K562 (cell line): Measurements from ENCODE around the gene RBFOX2. TPM values are rescaled to one million over a fixed set of nuclear protein-coding genes. Genes with fewer than 3 reads are reported as not detected.

Experiments
- ATAC-seq: fragments of 200-7000 bp; cut with Tn5 transposase; 3 replicates; pipeline ENCODE4 v1.9.1; 2020; ENCODE audit warnings: moderate library complexity
- BruUV-seq: library from RNA; stranded (reverse); fragments of 400-500 nt; replicated peaks from 2 replicates; lab custom pipeline; 2021; lab: Mats Ljungman, UMichigan
- CTCF ChIA-PET: fragments of 300-600 bp; formaldehyde crosslinking; extraction: SDS; loops from one replicate; lab custom pipeline; 2021; ENCODE audit warnings: low intra/inter-chr PET ratio; lab: Yijun Ruan, JAX
- POLR2A ChIA-PET: fragments of 300-600, 350-650 bp; sonication (Branson Sonifier 250); formaldehyde crosslinking; extraction: SDS; loops from one replicate; lab custom pipeline; 2021; ENCODE audit warnings: antibody characterized with exemption, inconsistent platforms; lab: Yijun Ruan, JAX
- DNase-seq, 4 experiments: peaks; one replicate each; pipeline versions ENCODE4 v3.0.0 to v3.0.0-alpha.2; 2011 to 2018; ENCODE audit warnings: low spot score in 3 of 4, mixed read lengths in 3 of 4; ENCODE audit errors: extremely low read depth in 1 of 4
- FAIRE-seq: peaks from 2 replicates; lab custom pipeline; 2011; peaks lifted over from hg19 to GRCh38; lab: Jason Lieb, UNC
- H2AFZ ChIP-seq: 2 replicates; pipeline ENCODE4 v1.6.0; 2011; ENCODE audit warnings: low read depth, low read length, control low read depth, inconsistent platforms
- H3K27ac ChIP-seq: fragments of 200-600 bp; 3 replicates; pipeline ENCODE4 v1.8.0; 2011; ENCODE audit warnings: low read depth, mild to moderate bottlenecking, control low read depth, inconsistent platforms, low read length, moderate library complexity, mixed read lengths; ENCODE audit errors: extremely low read depth
- H3K27me3 ChIP-seq, 2 experiments: fragments of 300-600 bp in 1 of 2; 2 replicates in 1 of 2; 3 replicates in 1 of 2; pipeline versions ENCODE4 v1.6.0 to v1.8.0; 2011; ENCODE audit warnings: inconsistent platforms in 2 of 2, low read length in 2 of 2, mild to moderate bottlenecking in 1 of 2, mixed read lengths in 1 of 2, moderate library complexity in 1 of 2; ENCODE audit not compliant: control insufficient read depth in 2 of 2, insufficient read depth in 2 of 2
- H3K36me3 ChIP-seq: fragments of 300-600 bp; 3 replicates; pipeline ENCODE4 v1.8.0; 2011; ENCODE audit warnings: mild to moderate bottlenecking, low read length, inconsistent platforms; ENCODE audit not compliant: control insufficient read depth, insufficient read depth
- H3K4me1 ChIP-seq, 2 experiments: fragments of 200-600 bp in 1 of 2; replicated peaks in 1 of 2; 2 replicates in 1 of 2; 3 replicates in 1 of 2; pipeline versions ENCODE4 v1.5.1 to v1.8.0; 2011; ENCODE audit warnings: inconsistent platforms in 2 of 2, low read length in 2 of 2, mild to moderate bottlenecking in 1 of 2, mixed read lengths in 1 of 2, moderate library complexity in 1 of 2; ENCODE audit not compliant: control insufficient read depth in 2 of 2, insufficient read depth in 2 of 2
- H3K4me2 ChIP-seq: 2 replicates; pipeline ENCODE4 v1.6.1; 2011; ENCODE audit warnings: low read length, control low read depth, inconsistent platforms, mixed read lengths; ENCODE audit not compliant: insufficient read depth
- H3K4me3 ChIP-seq: fragments of 200-600 bp; sonication (generic), shearing (Covaris generic); 2 replicates; pipeline ENCODE4 v1.5.1; 2016; ENCODE audit warnings: control low read depth, inconsistent platforms
- H3K79me2 ChIP-seq: fragments of 200-600 bp; 3 replicates; pipeline ENCODE4 v1.8.0; 2011; ENCODE audit warnings: low read length, inconsistent platforms; ENCODE audit not compliant: control insufficient read depth, insufficient read depth
- H3K9ac ChIP-seq, 2 experiments: 2 replicates each; pipeline versions ENCODE4 v1.6.0 to v1.6.1; 2011; ENCODE audit warnings: low read depth in 2 of 2, low read length in 2 of 2, control low read depth in 1 of 2, inconsistent platforms in 1 of 2, mild to moderate bottlenecking in 1 of 2, mixed read lengths in 1 of 2; ENCODE audit not compliant: insufficient read depth in 1 of 2
- H3K9me1 ChIP-seq: one replicate; pipeline ENCODE4 v1.6.0; 2011; ENCODE audit warnings: inconsistent platforms, mild to moderate bottlenecking, low read length, moderate library complexity; ENCODE audit not compliant: control insufficient read depth, insufficient read depth
- H3K9me3 ChIP-seq: replicated peaks from 2 replicates; pipeline ENCODE4 v1.5.1; 2011; ENCODE audit warnings: low read depth, low read length, inconsistent platforms; ENCODE audit not compliant: control insufficient read depth, insufficient read depth
- H4K20me1 ChIP-seq: replicated peaks from 2 replicates; pipeline ENCODE4 v1.6.1; 2011; ENCODE audit warnings: low read length, inconsistent platforms, mixed read lengths; ENCODE audit not compliant: control insufficient read depth, insufficient read depth
- BCLAF1 ChIP-seq, 2 experiments: fragments of 450-650 bp in 1 of 2; IDR thresholded peaks; 2 replicates each; pipeline ENCODE4 v1.6.1; 2011 to 2017; ENCODE audit warnings: low read depth in 2 of 2, antibody characterized with exemption in 1 of 2, borderline replicate concordance in 1 of 2, low read length in 1 of 2, mild to moderate bottlenecking in 1 of 2, mixed read lengths in 1 of 2; ENCODE audit not compliant: control insufficient read depth in 1 of 2
- CEBPB ChIP-seq: fragments of 450-650 bp; IDR thresholded peaks from 2 replicates; pipeline ENCODE4 v1.6.1; 2016; ENCODE audit warnings: missing genetic modification characterization, missing compliant biosample characterization
- EP300 ChIP-seq: IDR thresholded peaks from 2 replicates; pipeline ENCODE4 v1.6.1; 2012; ENCODE audit warnings: low read length, improper control_type of control experiment
- GTF2F1 ChIP-seq: IDR thresholded peaks from 2 replicates; pipeline ENCODE4 v1.6.1; 2011; ENCODE audit warnings: low read depth, low read length, improper control_type of control experiment
- HCFC1 ChIP-seq: IDR thresholded peaks from 2 replicates; pipeline ENCODE4 v1.6.1; 2012; ENCODE audit warnings: low read depth, low read length, improper control_type of control experiment
- MLLT1 ChIP-seq, 2 experiments: fragments of 450-650 bp; IDR thresholded peaks; 2 replicates each; pipeline ENCODE4 v1.6.1; 2016
- RBM39 ChIP-seq: fragments of 200-400 bp; formaldehyde crosslinking; optimal IDR thresholded peaks from 2 replicates; pipeline ENCODE3; 2018; ENCODE audit warnings: low read depth, low read length
- SMARCB1 ChIP-seq: IDR thresholded peaks from 2 replicates; pipeline ENCODE4 v1.6.1; 2011; ENCODE audit warnings: improper control_type of control experiment, low read depth; ENCODE audit not compliant: insufficient read length
- ZNF174 ChIP-seq: fragments of 250-450 bp; sonication (Bioruptor Pico); IDR thresholded peaks from 2 replicates; pipeline ENCODE4 v1.4.0; 2020; ENCODE audit warnings: mild to moderate bottlenecking
- ZNF584 ChIP-seq: fragments of 200-800 bp; sonication (Bioruptor generic); IDR thresholded peaks from 2 replicates; pipeline ENCODE4 v1.6.1; 2016; ENCODE audit warnings: low read depth, mild to moderate bottlenecking, missing genetic modification characterization, missing compliant biosample characterization
- ZNF778 ChIP-seq: fragments of 450-650 bp; formaldehyde crosslinking; IDR thresholded peaks from 2 replicates; pipeline ENCODE4 v1.4.0; 2020; ENCODE audit warnings: mild to moderate bottlenecking, moderate library complexity
- WGBS: fragments of 100-300 bp; shearing (Covaris generic); methylation state at CpG from one replicate; pipeline ENCODE4 v1.1.6; 2016; ENCODE audit warnings: low coverage, mixed read lengths; ENCODE audit not compliant: insufficient coverage; ENCODE audit errors: missing lambda C conversion rate; 5-methylcytosine and 5-hydroxymethylcytosine counted together
- in situ Hi-C: fragments of 300-500 bp; cut with MboI; formaldehyde crosslinking; loops from 4 replicates; pipeline ENCODE4 v1.15.0; 2018; ENCODE audit warnings: inconsistent platforms, mixed read lengths
- intact Hi-C: fragments of 100-400 bp; cut with micrococcal nuclease; formaldehyde crosslinking; loops from 2 replicates; pipeline ENCODE4 v1.14.2; 2022
- polyA plus RNA-seq, 8 experiments: library from polyadenylated mRNA; depleted of rRNA in 4 of 8; stranded (reverse) in 5 of 8; unstranded in 3 of 8; fragments of >200 nt; fragmentation: Nextera tagmentation in 2 of 8; fragmentation: Illumina TruSeq in 1 of 8; extraction: Ambion mirVana in 2 of 8; extraction: Trizol in 1 of 8; gene quantifications; 2 replicates each; pipeline versions ENCODE4 v1.2.1 to v1.2.3, GENCODE V29; 2011 to 2014; ENCODE audit warnings: inconsistent platforms in 1 of 8, missing spikeins in 1 of 8
- total RNA-seq, 7 experiments: library from RNA; depleted of rRNA in 6 of 7; stranded (reverse); fragments of >200 nt in 6 of 7; fragmentation: Illumina TruSeq in 2 of 7; extraction: Trizol in 2 of 7; gene quantifications; 2 replicates each; pipeline versions ENCODE4 v1.2.1 to v1.2.3, GENCODE V29; 2011 to 2021; ENCODE audit warnings: low replicate concordance in 1 of 7
- TF ChIP-seq, protein P1 (sequence below): IDR thresholded peaks from 2 replicates; pipeline ENCODE4 v1.6.1; 2016; ENCODE audit warnings: missing genetic modification characterization, missing compliant biosample characterization
- TF ChIP-seq, protein P2 (sequence below): fragments of 450-650 bp; IDR thresholded peaks from 2 replicates; pipeline ENCODE4 v1.6.1; 2017; ENCODE audit warnings: antibody characterized with exemption

The RBFOX2 gene
- total and polyA plus RNA-seq, 9 of the 15 experiments (the other 6 are each of a cell fraction or from before 2014, with no cell fraction given): 5.8 to 24.8 (median 14.2) TPM

GRCh38 chr22:35777335-35777975 lies 251.2 kb downstream of the RBFOX2 start:
- H3K4me1 ChIP-seq: no peaks in the 10 kb centered on the region
- ChIA-PET CTCF (no interaction called here), POLR2A (no interaction called here)
- H4K20me1 ChIP-seq: no peaks in the 10 kb centered on the region
- H3K36me3 ChIP-seq: peaks cover 8% of the 10 kb centered on the region; the same call in 2 of the 3 replicates
- H3K9ac ChIP-seq: no peak overlapping the region
- no peak for DNase-seq
- WGBS: 63% methylated on average over 4 of the region's 4 CpGs
- intact Hi-C loops (no loop called here), in situ Hi-C loops (no loop called here)
- ATAC-seq: no peak
- H3K27me3 ChIP-seq: no peaks in the 10 kb centered on the region
- FAIRE-seq: no peak
- H3K9me3 ChIP-seq: no peaks in the 10 kb centered on the region
- no TSS peak for BruUV-seq
- no peak overlapping the region for H3K27ac ChIP-seq
- H3K4me3 ChIP-seq: no peak overlapping the region
- H3K79me2 ChIP-seq: no peaks in the 10 kb centered on the region
- no peaks in the 10 kb centered on the region for H3K9me1 ChIP-seq
- H3K4me2 ChIP-seq: no peak overlapping the region
- no peak overlapping the region for H2AFZ ChIP-seq
- no peak for TF ChIP-seq RBM39
- TF ChIP-seq, protein P1, sequence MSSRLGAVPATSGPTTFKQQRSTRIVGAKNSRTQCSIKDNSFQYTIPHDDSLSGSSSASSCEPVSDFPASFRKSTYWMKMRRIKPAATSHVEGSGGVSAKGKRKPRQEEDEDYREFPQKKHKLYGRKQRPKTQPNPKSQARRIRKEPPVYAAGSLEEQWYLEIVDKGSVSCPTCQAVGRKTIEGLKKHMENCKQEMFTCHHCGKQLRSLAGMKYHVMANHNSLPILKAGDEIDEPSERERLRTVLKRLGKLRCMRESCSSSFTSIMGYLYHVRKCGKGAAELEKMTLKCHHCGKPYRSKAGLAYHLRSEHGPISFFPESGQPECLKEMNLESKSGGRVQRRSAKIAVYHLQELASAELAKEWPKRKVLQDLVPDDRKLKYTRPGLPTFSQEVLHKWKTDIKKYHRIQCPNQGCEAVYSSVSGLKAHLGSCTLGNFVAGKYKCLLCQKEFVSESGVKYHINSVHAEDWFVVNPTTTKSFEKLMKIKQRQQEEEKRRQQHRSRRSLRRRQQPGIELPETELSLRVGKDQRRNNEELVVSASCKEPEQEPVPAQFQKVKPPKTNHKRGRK (tag): no peak
- TF ChIP-seq ZNF584 (CRISPR knock-in tag): no peak
- no peak for TF ChIP-seq ZNF174 (CRISPR knock-in tag)
- no peak for TF ChIP-seq MLLT1 (IDR thresholded peaks at IDR 0.05)
- TF ChIP-seq EP300: no peak
- TF ChIP-seq HCFC1: no peak
- no peak for TF ChIP-seq BCLAF1 (IDR thresholded peaks at IDR 0.05; ENCODE audit: borderline replicate concordance in 1 of 2, control insufficient read depth in 1 of 2, low read depth in 2 of 2, low read length in 1 of 2)
- TF ChIP-seq GTF2F1: no peak
- TF ChIP-seq, protein P2, sequence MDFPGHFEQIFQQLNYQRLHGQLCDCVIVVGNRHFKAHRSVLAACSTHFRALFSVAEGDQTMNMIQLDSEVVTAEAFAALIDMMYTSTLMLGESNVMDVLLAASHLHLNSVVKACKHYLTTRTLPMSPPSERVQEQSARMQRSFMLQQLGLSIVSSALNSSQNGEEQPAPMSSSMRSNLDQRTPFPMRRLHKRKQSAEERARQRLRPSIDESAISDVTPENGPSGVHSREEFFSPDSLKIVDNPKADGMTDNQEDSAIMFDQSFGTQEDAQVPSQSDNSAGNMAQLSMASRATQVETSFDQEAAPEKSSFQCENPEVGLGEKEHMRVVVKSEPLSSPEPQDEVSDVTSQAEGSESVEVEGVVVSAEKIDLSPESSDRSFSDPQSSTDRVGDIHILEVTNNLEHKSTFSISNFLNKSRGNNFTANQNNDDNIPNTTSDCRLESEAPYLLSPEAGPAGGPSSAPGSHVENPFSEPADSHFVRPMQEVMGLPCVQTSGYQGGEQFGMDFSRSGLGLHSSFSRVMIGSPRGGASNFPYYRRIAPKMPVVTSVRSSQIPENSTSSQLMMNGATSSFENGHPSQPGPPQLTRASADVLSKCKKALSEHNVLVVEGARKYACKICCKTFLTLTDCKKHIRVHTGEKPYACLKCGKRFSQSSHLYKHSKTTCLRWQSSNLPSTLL: no peak
- no peak for TF ChIP-seq CEBPB (tag)
- TF ChIP-seq SMARCB1: no peak
- TF ChIP-seq ZNF778 (CRISPR knock-in tag): no peak
